ENCODE measurements around the gene RPL4. TPM values are rescaled to one million over a fixed set of nuclear protein-coding genes. Genes with fewer than 3 reads are reported as not detected.
A peak's percentile ranks its signal among the peaks of the same experiment; 100 is the strongest.

The RPL4 gene
- total RNA-seq, 1 experiment from 2014 or later, result 3,988 TPM

GRCh38 chr15:66456211-66456610 is 48.4 kb downstream of the RPL4 start:
- H3K4me1 Mint-ChIP-seq, result peaks cover 9 to 22% of the 10 kb centered on the region in 2 experiments; a peak in 3 of 4 replicates
- Histone ChIP-seq H4K5ac (ENCODE audit: insufficient read length, low read depth, low read length) (no peak overlapping the region), H2BK5ac (ENCODE audit: insufficient read length, low read length) (no peak overlapping the region)

More at GRCh38 chr15:66456211-66456610, 48.4 kb downstream of the RPL4 start:
- H3K14ac ChIP-seq (ENCODE audit: insufficient read depth, low read length), result no peak overlapping the region
- no peaks in the 10 kb centered on the region for H3K9me3 Mint-ChIP-seq
- H3K4ac ChIP-seq (ENCODE audit: low read depth, low read length), result no peak overlapping the region
- H3K36me3 Mint-ChIP-seq (ENCODE audit: insufficient read depth in 1 of 3, low read depth in 3 of 3), result peaks cover 0 to 9% (median 0%) of the 10 kb centered on the region in 3 experiments; a peak in 4 of 7 replicates
- no peaks in the 10 kb centered on the region for H3K9me3 ChIP-seq (ENCODE audit: control insufficient read depth, low read depth, low read length)
- no peak overlapping the region for H3K23ac ChIP-seq (ENCODE audit: insufficient read length, low read depth, low read length)
- H3K4me1 ChIP-seq (ENCODE audit: insufficient read depth, low read length), result no peaks in the 10 kb centered on the region
- H3K27ac ChIP-seq (ENCODE audit: insufficient read length, low read depth, low read length), result no peak overlapping the region
- TF ChIP-seq CTCF (conservative IDR thresholded peaks at IDR 0.05), result no peak
- H3K18ac ChIP-seq (ENCODE audit: insufficient read length, low read depth, low read length), result no peak overlapping the region
- no peak overlapping the region for H3K56ac ChIP-seq (ENCODE audit: insufficient read length, low read depth, low read length)
- no peak overlapping the region for H3K4me3 Mint-ChIP-seq
- no peak overlapping the region for H2BK120ac ChIP-seq (ENCODE audit: low read depth, low read length, poor library complexity, severe bottlenecking)
- no peak overlapping the region for H2AK5ac ChIP-seq (ENCODE audit: insufficient read length, low read length)
- no peak overlapping the region for H3K9ac ChIP-seq (ENCODE audit: extremely low read depth, insufficient read length, low read length)
- no peak overlapping the region for H4K8ac ChIP-seq (replicated peaks; ENCODE audit: insufficient read length, low read depth, low read length)
- no CpG with 5 or more reads among the region's 3 CpGs for WGBS (ENCODE audit: extremely low coverage, insufficient read length, low lambda C conversion rate)
- no peak overlapping the region for H2BK15ac ChIP-seq (ENCODE audit: low read depth, low read length)
- DNase-seq, result no peak
- no peak overlapping the region for H2AFZ ChIP-seq (ENCODE audit: low read length)
- no peak overlapping the region for H2BK12ac ChIP-seq (ENCODE audit: insufficient read length, low read depth, low read length)
- peak overlapping the region in 1 of 3 experiments; percentile 17; a peak in 2 of 7 replicates for H3K27ac Mint-ChIP-seq
- no peak overlapping the region for H3T11ph ChIP-seq (ENCODE audit: low read length)
- H3K23me2 ChIP-seq (ENCODE audit: insufficient read length, low read depth, low read length, poor library complexity, severe bottlenecking), result no peaks in the 10 kb centered on the region
- H3K79me1 ChIP-seq (ENCODE audit: insufficient read depth, low read depth, low read length, poor library complexity, severe bottlenecking), result no peaks in the 10 kb centered on the region
- H3K79me2 ChIP-seq (ENCODE audit: insufficient read depth, low read length), result no peaks in the 10 kb centered on the region
- no peak overlapping the region for H3K4me2 ChIP-seq (ENCODE audit: insufficient read depth, insufficient read length, low read length)
- H3K27me3 Mint-ChIP-seq (ENCODE audit: low read depth), result no peaks in the 10 kb centered on the region
- no peak overlapping the region for H2BK20ac ChIP-seq (ENCODE audit: low read depth, low read length, poor library complexity, severe bottlenecking)
- no peaks in the 10 kb centered on the region for H3K27me3 ChIP-seq (ENCODE audit: insufficient read depth, low read length)
- no peaks in the 10 kb centered on the region for H4K20me1 ChIP-seq (ENCODE audit: control insufficient read depth, insufficient read depth, insufficient read length)
- no peak overlapping the region for H4K91ac ChIP-seq (ENCODE audit: insufficient read length, low read depth, low read length)

Data from H9 (cell line).